Measurements from ENCODE around the gene ASCL5.

The ASCL5 gene

DNA sequence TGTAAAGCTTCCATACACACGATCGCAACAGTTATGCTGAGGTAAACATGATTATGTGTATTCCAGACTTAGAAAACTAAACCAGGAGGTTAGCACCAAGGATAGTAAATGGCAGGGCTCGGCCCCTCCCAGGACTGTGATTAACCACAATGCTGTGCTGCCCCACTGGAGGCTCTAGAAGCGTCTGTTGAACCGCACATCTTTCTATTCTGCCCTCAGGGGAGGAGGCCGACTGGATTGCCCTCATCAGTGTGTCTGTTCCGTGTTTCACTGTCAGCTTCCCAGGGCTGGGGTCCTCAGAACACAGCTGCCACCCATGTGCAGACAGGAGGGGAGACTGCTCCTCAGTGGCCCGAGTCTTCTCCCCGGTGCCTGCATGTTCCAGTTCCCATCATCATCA lies 12.8 kb upstream of the ASCL5 start:
- no peak for DNase-seq (ENCODE audit: low read depth)
- no peak overlapping the region for H3K4me3 ChIP-seq (ENCODE audit: low read length)
- TF ChIP-seq, protein P1, sequence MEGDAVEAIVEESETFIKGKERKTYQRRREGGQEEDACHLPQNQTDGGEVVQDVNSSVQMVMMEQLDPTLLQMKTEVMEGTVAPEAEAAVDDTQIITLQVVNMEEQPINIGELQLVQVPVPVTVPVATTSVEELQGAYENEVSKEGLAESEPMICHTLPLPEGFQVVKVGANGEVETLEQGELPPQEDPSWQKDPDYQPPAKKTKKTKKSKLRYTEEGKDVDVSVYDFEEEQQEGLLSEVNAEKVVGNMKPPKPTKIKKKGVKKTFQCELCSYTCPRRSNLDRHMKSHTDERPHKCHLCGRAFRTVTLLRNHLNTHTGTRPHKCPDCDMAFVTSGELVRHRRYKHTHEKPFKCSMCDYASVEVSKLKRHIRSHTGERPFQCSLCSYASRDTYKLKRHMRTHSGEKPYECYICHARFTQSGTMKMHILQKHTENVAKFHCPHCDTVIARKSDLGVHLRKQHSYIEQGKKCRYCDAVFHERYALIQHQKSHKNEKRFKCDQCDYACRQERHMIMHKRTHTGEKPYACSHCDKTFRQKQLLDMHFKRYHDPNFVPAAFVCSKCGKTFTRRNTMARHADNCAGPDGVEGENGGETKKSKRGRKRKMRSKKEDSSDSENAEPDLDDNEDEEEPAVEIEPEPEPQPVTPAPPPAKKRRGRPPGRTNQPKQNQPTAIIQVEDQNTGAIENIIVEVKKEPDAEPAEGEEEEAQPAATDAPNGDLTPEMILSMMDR (conservative IDR thresholded peaks at IDR 0.05; ENCODE audit: low read length), result no peak

DNA sequence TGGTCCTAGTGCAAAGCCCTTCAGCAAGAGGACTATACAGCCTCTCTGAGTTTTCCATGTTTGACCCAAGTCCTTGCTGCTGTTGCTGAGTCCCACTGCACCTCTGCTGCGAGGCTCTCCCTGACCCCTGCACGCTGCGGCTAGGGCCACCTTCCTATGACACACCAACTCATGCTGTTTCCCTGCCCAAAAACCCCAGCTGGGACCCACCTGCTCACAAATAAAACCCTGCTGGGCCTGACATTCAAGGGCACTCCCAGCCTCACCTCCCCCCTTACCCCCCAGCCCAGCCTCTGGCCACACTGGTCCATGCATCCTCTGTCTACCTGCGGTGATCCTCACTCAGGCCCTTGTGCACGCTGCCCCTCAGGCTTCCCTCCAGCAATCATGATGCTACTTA lies 12.3 kb upstream of the ASCL5 start:
- H3K4me3 ChIP-seq (ENCODE audit: low read length), result no peak overlapping the region
- DNase-seq (ENCODE audit: low read depth), result no peak
- TF ChIP-seq, protein P1 (conservative IDR thresholded peaks at IDR 0.05; ENCODE audit: low read length), result no peak

DNA sequence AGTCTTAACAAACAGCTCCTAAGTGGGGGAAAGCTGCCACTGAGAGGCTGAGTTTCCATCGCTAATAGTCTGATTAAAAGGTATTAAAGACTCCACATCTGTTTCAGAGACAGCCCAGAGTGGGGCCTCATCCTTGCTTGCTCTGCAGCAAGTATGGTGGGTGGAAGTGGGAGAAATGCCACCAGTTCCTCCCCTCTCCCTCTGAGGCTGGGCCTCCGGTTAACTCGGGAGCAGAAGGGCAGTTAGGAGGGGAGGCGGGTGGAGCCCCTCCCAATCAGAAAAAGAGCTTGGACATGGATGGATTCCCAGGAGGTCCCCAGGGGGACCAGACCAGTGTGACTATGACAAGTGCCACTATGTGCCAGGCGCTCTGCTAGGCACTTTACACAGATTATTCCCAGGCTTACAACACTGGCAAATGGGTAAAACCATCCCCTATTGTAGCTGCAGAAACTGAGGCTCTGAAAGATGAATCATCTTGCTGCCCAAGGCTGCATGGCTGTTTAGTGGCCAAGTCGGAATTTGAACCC lies 11.4 kb upstream of the ASCL5 start:
- DNase-seq (ENCODE audit: low read depth), result no peak
- TF ChIP-seq, protein P1 (conservative IDR thresholded peaks at IDR 0.05; ENCODE audit: low read length), result no peak
- no peak overlapping the region for H3K4me3 ChIP-seq (ENCODE audit: low read length)

GRCh38 chr1:201137579-201138310 lies 10.8 kb upstream of the ASCL5 start:
- peak; percentile 89 for DNase-seq (ENCODE audit: low read depth)
- H3K4me3 ChIP-seq (ENCODE audit: low read length), result no peak overlapping the region
- TF ChIP-seq, protein P1 (conservative IDR thresholded peaks at IDR 0.05; ENCODE audit: low read length), result no peak

- DNase-seq (ENCODE audit: low read depth), result no peak
- TF ChIP-seq, protein P1 (conservative IDR thresholded peaks at IDR 0.05; ENCODE audit: low read length), result no peak
- H3K4me3 ChIP-seq (ENCODE audit: low read length), result no peak overlapping the region
Observed at GRCh38 chr1:201137024-201137392, 10.0 kb upstream of the ASCL5 start.

GRCh38 chr1:201136355-201137023 lies 9.5 kb upstream of the ASCL5 start:
- no peak overlapping the region for H3K4me3 ChIP-seq (ENCODE audit: low read length)
- TF ChIP-seq, protein P1 (conservative IDR thresholded peaks at IDR 0.05; ENCODE audit: low read length), result no peak
- DNase-seq (ENCODE audit: low read depth), result no peak

DNA sequence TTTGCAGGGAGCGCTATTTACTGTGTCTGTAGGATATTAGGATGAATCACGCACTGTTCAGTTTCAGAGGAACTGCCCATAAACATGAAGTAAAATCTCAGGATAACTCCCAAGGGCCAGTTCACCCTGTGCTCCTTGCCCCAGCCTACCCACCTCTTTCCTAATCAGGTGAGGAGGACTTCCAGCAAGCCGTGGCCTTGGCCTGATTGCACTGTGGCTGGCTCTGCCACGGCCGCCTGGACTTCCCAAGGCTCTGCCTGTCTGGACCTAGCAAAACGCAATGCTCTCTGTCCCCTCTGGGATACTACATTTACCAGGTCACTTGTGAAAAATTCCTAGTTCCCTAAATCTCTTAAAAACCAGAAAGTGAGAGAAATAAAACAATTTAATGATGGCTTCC lies 7.4 kb upstream of the ASCL5 start:
- no peak overlapping the region for H3K4me3 ChIP-seq (ENCODE audit: low read length)
- no peak for DNase-seq (ENCODE audit: low read depth)
- TF ChIP-seq, protein P1 (conservative IDR thresholded peaks at IDR 0.05; ENCODE audit: low read length), result no peak

Data from AG10803 (cell line).